ENCODE data around the gene GOLGA7B.

GOLGA7B gene

DNA sequence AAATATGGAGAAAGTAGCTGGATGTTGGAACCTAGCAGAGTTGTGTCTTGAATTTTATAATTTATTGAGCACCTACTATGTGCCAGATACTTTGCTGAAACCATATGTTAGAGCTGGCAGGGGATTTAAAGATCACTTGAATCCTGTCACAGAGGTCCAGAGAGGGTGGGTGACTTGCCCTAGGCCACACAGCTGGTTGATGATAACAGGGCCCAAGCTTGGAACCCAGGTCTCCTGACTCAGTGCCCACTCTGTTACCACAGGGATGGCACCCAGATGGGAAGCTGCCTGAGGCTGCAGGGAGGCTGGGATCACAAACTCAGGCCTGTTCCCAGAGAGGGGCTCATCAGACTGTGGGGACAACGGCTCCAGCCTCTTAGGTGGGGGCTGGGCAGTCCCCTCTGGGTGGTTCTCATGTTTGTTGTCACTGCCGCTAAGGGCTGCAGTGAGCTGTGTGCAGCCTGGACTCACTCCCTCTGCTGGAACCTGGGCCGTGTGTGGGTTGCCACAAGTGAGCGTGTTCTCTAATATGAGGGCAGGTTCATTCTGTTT is 18.6 kb downstream of the GOLGA7B start:
- no peak for DNase-seq (ENCODE audit: low read depth)

DNA sequence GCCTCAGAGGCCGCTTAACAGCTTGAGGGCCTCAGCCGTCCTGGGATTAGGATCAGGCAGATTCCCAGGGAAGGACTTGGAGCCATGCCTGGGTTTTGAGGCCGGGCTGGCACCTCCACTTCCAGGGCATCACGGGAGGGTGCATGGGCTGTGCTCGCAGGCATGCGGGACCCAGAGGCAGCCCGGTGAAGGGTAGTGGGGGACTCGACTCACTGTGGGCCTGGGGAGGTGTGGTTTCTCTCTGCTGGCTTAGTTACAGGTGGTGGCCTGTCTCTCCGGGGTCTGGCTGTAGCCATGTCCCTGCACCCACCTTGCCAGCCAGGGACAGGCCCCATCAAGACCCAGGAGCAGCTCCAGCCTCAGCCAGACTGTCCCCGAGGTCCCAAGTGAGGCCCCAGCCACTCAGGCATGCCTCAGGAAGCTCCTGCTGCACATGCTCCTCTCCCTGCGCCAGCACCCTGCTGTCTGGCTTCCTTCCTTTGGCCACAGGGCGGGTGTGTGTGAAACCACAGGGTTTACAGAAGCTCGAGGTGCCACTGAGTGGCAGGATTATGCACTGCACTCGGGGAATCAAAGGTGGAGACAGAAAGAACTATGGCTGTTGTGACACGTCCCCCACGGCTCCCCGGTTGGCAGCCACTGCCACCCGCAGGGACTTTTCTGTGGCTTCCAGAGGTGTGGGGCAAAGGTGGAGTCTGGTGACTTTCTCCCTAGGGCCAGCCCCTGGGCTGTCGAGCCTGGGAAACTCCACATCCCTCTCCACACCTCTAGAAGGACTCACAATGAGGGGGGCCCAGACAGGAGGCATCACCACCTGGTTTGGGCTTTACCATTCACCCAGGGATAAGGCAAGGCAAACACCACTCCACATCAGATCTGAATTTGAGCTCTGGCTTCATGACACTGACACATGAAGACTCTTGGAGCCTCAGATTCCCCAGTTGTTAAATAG is 19.7 kb downstream of the GOLGA7B start:
- DNase-seq (ENCODE audit: low read depth), result peak; percentile 68

DNA sequence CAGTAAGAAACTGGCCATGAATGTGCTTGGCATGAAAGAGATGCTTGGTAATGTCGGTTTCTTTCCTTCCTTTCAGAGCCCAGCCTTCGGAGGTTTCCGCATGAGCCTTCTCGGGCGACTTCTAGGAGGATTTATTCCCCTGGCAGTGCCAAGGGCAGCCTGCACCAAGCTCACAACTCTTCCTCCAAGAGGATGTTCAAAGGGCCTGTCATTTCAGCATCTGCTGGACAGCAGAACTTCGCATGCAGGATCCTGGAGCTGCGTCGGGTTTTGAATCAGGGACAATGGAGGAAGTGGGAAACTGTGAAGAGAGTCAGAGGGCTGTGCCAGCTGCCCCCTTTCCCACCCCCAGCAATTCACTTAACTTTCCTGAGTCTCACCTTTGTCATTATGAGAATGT is 21.3 kb downstream of the GOLGA7B start:
- DNase-seq (ENCODE audit: low read depth), result no peak

DNA sequence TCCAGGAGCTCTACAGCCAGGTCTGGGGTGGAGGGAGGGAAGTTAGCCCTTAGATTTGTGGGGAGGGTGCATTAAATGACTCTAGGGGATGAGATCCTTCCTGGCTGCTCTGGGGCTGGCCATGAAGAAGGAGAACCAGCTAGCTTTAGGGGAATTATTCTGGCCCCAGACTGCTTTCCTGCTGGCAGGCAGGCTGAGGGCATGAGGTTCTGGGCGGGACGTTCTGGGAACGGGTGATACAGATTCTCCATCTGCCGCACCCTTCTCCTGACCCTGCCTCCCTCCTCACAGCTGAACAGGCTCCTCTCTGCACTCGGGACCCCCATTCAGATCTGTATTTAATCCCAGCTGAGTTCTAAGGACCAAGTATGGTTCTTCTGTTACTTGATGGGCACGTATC is 23.9 kb downstream of the GOLGA7B start:
- DNase-seq (ENCODE audit: low read depth), result no peak

DNA sequence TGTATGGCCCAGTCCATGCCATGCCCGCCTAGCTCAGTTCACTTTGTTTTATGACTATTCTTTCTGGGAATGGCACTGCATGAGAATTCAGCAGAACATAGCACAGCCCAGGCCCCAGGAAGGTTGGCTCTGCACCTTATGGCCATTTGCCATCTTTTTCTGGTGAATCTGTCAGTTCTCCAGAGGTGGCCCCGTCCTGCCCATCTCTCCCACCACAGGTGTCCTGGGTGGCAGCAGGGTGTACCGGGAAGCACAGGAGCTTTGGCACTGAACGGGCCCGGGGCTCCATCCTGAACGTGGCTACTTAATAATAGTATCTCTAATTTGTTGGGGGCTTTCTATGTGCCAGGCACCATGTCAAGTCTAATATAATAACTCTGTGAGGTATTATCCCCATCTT is 24.7 kb downstream of the GOLGA7B start:
- DNase-seq (ENCODE audit: low read depth), result no peak

DNA sequence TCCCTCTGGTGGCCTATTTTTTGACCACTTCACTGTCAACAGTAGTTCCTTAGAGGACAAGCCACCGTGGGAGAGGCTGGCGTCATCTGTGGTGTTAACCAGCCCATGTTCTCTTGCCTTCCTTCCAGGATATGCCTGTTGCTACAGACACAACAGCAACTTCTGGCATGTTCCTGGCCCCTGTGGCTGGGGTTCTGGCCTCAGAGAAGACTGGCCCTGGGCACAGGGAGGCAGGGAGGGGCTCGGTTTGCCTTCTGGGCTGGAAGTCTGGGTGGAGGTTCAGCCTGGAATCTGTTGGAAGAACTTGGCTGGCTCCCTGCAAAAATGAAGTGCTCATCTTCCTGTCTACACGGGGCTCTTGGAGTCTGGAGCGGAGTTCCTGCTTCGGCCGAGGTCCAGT is 25.7 kb downstream of the GOLGA7B start:
- no peak for DNase-seq (ENCODE audit: low read depth)

DNA sequence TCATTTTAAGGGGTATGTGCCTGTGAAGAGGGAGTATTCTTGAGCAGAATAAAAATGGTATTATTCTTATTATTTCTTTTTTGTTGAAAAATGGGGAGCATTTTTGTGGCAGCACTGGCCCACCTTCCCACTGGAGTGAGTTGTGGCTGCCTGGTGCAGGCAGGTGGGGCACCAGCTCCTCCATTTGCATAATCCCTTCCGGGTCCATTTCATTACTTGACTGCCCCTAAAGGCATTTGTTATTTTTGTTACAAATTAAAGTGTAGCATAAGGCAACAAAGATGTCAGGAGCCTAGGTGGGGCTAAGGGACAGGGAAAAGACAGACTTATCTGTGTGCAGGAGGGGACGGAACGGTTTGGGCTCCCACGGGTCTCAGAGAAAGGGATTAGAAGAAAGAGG is 26.8 kb downstream of the GOLGA7B start:
- no peak for DNase-seq (ENCODE audit: low read depth)

DNA sequence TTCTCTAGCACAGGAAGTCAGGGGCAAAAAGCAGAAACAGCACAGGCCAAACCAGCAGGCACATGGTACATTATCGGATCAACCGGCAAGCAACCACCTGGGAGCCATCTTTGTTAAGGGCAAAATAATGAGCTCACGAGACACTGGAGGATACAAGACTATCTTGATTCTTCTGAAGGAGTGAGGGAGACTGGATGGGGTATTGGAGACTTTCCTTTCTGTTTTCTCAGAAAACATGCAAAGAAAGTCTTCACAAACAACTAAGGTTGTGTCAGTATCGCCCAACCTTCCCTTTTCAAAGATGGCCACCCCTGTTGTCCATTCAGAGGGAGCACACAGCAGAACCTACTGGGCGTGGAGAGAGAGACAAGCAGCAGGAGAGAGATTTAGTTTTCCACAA is 29.6 kb downstream of the GOLGA7B start:
- DNase-seq (ENCODE audit: low read depth), result no peak

DNA sequence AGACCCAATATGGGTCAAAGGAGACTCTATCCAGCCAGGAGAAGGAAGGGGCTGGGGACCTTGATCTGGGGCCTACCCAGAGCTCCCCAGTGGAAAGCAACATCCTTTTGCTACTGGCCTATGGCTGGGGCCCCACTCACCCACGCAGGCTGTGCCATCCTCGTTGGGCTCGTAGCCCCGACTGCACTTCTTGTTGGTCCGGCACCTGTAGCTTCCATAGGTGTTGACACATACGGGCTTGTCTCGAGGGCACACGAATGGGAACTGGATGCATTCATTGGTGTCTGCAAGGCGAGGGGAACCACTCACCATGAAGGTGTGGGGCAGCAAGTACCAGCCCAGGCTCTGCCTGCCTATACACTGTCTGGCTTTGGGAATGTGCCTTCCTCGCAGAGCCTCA is 30.5 kb downstream of the GOLGA7B start:
- no peak for DNase-seq (ENCODE audit: low read depth)

DNA sequence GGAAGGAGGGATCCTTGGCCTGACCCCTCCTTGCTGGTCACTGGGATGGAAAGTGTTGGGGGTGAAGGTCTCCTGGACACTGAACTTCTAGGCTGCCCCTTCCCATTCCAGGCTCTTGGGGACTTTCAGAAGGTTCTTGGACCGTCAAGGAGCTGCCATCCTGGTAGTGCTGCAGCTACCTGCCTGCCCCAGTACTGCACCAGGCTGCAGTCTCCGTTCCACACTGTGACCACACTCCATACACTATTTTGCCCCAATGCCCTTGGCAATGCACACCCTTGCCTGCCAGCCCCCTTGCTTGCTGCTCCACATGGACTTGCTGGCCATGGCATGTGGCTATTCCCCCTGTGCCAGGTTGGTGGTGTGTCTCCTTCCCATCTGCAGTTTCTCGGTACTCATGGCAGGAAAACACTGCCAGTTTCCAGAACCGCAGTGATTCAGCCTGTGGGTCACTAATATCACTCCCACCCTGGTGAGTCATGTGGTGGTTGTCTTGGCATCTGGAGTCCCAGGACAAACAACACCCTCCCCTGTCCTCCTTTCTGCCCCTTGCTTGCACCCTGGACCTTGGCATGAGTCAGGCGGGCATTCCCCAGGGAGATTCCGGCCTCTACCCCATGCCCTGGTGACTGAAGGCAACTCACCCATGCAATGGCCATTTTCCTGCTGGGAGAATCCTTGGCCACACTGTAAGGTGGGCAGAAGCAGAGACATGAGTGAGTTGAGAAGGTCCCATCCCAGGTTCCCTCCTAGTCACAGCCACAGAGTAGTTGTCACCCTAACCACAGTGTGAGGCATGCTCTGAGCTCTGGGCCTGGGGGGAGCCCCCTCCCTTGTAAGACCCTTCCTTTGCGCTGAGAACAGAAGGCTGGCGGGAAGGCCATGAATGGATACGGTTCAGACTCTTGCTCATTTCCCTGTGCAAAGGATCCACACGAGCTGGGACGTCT is 32.8 kb downstream of the GOLGA7B start:
- no peak for DNase-seq (ENCODE audit: low read depth)

DNA sequence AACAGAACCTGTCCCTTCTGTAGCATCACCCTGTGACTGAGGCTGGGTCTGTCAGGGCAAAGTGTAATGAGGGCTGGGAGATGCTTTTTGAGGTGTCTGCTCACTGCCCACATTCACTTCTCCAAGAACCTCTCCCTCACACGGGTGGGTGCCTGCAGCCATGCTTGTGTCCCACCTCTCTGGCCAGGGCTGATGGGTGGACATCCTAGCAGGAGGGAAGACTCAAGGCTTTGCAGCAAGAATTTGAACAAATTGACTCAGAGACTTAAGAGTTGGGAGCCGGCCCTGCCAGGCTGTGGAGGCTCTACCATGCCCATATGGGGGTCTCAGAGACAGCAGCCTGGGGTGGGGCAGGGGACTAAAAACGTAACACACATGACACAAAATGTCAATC is 33.4 kb downstream of the GOLGA7B start:
- DNase-seq (ENCODE audit: low read depth), result no peak

DNA sequence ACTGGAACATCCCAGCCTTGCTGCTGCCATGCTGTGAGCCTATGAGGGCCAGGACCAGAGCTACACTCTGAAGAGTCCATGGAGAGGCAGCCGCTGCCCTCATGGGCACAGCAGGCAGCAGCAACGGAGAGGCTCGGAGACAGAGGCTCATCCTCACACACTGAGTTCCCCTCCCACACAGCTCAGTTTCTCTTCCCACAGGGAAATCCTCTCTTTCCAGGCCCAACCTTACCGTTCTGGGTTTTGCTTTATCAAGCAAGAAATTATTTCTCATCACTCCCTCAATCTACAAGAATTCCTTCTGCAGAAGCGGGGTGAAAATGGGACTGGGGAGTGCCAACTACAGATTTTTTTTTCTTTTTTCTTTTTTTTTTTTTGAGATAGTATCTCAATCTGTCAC is 36.6 kb downstream of the GOLGA7B start:
- no peak for DNase-seq (ENCODE audit: low read depth)

DNA sequence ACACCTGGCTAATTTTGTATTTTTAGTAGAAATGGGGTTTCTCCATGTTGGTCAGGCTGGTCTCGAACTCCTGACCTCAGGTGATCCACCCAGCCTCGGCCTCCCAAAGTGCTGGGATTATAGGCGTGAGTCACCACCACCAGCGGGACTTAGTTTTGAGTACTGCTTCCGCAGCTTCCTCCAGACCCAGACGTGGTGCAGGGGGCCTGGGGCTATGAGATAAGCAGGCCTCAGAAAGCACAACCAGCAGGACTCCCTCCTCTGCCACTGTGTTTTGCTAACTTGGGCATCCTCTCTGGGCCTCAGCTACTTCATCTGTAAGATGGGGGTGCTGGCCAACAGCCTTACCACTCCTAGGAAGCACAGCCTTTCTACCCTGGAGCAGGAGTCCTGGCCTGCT is 37.8 kb downstream of the GOLGA7B start:
- DNase-seq (ENCODE audit: low read depth), result no peak

DNA sequence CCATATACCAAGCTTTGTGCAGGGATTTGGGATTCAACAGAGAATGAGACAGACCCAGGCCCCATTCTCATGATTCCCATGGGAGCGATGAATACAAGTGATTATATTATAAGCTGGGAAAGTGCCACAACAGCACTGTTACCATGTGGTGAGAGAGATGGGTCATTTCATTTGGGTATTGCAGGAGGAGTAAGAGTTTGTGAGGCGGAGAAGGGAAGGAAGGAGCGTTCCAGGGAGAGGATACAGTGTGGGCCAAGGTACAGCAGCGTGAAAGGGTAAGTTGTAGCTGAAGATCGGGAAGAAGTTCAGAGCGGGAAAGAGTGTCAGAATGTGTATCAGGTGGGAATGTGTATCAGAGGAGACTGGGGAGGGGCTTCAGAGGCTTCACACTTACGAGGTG is 38.5 kb downstream of the GOLGA7B start:
- no peak for DNase-seq (ENCODE audit: low read depth)

DNA sequence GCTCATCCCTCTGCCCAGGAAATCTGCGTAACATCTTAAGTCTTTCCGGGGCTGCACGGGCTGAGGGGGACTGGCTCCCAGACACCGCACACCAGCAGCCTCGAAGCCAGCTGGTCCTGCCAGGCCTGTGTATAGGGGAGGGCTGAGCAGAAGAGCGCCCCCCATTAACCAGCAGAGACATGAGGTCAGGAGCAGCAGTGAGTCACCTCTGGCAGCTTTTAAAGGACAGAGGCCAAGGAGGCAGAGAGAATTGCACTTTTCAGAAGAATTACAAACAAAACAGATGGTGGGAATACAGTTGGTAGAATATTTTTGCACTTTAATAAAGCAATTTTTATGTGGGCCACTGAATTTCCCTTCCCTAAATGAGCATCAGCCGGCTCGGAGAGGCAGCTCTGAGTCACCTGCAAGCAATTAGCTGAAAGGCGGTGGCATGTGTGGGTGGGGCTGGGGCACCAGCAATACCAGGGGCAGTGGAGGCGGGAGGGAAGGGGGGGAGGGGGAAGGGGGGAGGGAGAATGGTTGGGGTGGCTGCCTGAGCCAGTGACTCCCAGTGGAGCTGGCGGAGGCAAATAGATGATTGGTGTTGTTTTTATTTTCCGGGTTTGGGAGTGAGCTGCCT is 39.1 kb downstream of the GOLGA7B start:
- DNase-seq (ENCODE audit: low read depth), result no peak

DNA sequence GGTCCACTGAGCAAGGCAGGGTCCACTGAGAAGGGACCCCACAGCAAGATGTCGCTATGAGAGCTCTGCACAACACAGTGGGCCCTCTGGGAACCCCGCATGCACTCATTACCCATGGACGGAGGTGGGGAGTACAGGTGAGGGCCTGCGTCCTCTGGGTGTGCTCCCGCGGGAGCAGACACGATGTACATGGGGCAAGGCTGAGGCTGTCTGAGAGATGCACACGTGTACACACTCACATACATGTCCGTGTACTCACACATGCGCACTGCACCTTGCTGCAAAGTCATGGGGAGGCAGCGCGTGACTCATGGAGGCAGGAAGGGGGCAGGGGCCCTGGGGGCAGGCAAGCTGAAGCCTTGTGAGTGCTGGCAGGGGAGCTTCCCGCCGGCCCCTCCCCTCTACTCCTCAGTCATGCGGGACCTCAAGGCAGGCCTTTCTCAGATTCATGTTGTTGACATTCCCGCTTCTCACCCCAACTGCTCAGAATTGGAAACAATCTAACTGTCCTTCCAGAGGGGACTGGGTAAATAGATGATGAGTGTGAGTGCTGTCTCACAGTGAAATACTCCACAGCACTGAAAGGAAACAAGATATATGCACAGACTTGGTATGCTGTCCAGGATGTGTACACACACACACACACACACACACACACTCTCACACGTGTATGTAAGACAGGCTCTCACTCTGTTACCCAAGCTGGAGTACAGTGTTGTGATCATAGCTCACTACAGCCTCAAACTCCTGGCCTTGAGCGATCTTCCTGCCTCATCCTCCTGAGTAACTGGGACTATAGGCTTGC is 40.0 kb downstream of the GOLGA7B start:
- DNase-seq (ENCODE audit: low read depth), result no peak

DNA sequence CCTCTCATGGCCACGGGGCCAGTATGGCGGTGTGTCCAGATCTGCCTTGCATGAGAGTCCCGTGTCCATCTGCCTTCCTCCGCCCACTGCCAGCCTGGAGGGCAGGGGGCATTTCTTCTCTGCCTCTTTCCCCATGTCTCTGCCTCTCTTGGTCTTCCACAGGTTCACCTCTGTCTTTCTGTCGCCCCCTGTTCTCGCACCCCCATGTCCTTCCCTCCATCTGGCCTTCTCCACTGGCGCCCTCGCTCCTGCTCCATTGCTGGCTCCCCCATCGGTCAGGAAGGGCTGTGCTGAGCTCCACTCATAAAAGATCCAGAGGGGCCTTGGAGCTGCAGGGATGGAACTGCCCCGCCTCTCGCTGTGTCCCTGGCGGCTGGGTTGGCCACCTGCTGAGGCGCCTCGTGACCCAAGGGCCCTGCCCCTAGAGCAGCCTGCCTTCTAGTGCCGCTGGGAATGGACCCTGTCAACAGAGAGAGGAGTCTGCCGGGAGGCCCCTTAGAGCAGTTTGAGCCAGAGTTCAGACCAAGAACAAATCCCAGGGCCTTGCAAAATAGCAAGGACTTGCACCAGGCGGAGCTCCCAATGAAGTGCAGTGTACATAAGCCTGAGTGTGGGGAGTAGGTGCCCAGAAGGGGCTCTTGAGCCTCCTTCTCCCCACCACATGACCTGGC is 42.0 kb downstream of the GOLGA7B start:
- no peak for DNase-seq (ENCODE audit: low read depth)

DNA sequence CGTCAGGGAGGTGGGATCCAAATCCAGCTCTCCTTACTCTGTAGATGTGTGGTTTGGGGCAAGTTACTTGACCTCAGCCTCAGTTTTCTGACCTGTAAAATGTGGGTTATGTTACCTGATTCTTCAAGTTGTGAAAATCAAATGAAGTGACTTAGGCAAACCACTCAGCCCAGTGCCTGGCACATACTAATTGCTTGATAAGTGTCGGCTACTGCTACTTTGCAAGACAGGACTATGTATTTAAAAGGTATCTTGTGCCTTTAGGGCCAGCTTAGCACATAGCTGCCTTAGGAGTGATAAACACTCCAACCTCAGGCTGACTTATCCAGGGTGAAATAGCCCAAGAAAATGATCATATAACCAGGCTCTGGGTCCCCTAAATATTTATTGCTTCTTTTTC is 42.9 kb downstream of the GOLGA7B start:
- DNase-seq (ENCODE audit: low read depth), result no peak

DNA sequence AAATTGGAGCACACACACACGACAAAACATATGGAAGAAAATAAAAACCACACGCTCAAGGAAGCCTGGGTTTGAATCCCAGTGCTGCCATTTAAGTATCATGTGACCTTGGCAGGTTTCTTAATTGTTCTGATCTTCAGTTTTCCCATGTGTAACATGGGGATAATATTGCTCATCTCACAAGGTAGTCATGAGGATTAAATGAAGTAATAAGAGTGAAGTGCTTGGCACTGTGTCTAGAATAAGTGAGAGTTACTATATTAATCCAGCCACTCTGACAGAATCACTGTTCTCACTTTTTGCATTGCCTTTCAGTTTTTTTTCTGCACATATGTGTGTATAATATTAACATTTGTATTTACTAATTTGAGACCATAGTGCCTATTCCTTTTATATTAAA is 43.3 kb downstream of the GOLGA7B start:
- DNase-seq (ENCODE audit: low read depth), result no peak

DNA sequence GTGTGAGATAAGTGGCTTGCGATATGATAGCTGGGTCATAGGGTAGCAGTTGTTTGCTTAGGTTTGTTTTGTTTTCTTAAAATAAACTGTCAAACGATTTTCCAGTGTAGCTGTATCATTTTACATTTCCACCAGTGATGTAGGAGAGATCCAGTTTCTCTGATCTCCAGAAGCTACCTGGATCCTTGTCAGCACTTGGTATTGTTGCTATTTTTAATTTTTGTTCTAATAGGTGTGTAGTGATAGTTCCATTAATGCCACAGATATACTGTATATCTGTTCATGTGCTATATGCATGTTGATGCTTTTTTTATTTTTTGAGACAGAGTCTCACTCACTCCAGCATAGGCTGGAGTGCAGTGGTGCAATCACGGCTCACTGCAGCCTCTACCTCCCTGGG is 44.4 kb downstream of the GOLGA7B start:
- no peak for DNase-seq (ENCODE audit: low read depth)

DNA sequence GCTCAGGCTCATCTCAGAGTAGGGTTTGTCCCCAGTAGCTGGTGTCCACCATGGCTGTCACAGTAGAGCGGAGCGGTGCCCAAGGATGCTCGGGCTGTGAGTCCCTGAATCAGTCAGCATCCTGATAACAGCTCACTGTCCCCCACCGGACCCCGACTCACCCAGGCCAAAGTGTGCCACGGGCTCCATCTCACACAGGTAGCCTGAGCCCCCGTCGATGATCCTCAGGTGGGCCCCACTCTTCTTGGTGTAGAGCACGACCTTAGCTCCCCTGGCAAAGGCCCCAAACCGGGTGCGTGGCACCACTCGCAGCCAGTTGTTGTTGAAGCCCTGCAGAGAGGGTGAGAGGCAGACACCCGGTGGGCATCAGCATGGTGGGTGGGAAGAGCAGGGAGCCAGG is 45.4 kb downstream of the GOLGA7B start:
- no peak for DNase-seq (ENCODE audit: low read depth)
